ENCODE measurements around the gene PTGR2. TPM values are rescaled to one million over a fixed set of nuclear protein-coding genes. Genes with fewer than 3 reads are reported as not detected.
"Not testable (repeated sequence)": the region's sequence is repeated elsewhere in the genome, so short reads cannot be mapped to it uniquely, and the experiment has no call there.

The PTGR2 gene
- total RNA-seq, 1 donor from 2014 or later, result 36.7 TPM

DNA sequence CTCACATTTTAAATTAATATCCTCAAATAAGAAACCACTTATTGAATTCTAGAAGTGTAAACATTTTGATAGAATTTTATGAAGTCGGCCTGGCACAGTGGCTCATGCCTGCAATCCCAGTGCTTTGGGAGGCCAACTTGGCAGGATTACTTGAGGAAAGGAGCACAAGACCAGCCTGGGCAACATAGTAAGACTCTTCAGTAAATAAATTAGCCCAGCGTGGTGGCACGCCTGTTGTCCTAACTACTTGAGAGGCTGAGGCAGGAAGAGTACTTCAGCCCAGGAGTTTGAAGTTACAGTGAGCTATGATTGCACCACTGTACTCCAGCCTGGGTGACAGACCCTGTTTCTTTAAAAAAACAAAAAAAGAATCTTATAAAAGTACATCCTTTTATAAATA lies 26.2 kb downstream of the PTGR2 start:
- intact Hi-C loops (cut with DNase I), result no loop called here
- no peak for DNase-seq (ENCODE audit: low spot score)

DNA sequence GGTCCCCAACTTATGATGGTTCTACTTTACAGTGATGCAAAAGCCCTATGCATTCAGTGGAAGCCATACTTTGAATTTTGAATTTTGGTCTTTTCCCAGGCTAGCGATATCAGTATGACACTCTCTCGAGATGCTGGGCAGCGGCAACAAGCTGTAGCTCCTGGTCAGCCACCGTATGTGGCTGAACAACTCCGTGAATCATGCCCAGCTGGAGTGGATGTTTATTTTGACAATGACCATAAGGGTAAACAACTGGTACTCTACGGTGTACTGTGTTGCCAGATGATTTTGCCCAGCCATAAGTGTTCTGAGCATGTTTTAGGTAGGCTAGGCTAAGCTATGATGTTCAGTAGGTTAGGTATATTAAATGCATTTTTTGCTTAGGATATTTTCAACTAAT lies 26.8 kb downstream of the PTGR2 start:
- no peak for DNase-seq (ENCODE audit: low spot score)
- intact Hi-C loops (cut with DNase I), result no loop called here

DNA sequence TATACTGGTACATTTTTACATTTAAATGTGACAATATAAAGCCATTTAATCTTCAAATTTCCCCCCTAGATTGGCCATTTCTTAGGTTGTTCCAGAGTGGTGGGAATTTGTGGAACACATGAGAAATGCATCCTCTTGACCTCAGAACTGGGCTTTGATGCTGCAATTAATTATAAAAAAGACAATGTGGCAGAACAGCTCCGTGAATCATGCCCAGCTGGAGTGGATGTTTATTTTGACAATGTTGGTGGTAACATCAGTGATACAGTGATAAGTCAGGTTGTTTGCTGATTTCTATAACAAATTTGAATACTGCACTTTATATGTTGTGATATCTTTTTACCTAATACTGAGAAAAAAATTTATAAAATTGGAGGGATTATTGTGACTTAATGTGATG lies 27.4 kb downstream of the PTGR2 start:
- no peak for DNase-seq (ENCODE audit: low spot score)
- intact Hi-C loops (cut with DNase I), result no loop called here

DNA sequence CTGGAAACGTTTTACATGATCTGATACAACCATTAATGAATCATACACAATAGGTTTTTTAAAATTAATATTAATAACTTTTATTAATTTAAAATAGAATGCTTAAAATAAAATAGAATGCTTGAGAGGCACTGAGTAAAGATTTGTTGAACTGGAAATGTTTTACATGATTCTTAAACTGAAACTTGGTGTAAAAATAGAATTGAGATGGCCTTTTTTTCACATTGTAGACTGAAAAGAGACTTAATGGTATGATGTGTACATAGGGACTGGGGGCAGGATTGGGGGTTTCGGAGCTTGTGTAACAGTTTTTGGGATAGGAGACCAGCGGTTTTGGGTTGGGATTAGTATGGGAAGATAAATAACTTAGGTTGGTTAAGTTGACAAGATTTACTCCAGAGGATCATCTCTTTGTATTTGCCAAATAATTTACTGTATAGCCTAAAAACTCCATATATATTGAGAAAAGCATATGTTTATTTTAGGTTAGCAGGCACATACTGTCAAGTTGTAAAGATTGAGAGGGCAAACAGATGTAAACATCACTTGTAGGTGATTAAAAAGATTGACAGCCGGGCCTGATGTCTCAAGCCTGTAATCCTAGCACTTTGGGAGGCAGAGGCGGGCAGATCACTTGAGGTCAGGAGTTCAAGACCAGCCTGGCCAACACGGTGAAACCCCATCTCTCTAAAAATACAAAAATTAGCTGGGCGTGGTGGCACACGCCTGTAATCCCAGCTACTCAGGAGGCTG lies 33.0 kb downstream of the PTGR2 start:
- no peak for DNase-seq (ENCODE audit: low spot score)
- intact Hi-C loops (cut with DNase I), result loop anchor here (5.0 kb wide), 1 partner anchor 32 kb away; the partner anchor contains the start of gene PTGR2

DNA sequence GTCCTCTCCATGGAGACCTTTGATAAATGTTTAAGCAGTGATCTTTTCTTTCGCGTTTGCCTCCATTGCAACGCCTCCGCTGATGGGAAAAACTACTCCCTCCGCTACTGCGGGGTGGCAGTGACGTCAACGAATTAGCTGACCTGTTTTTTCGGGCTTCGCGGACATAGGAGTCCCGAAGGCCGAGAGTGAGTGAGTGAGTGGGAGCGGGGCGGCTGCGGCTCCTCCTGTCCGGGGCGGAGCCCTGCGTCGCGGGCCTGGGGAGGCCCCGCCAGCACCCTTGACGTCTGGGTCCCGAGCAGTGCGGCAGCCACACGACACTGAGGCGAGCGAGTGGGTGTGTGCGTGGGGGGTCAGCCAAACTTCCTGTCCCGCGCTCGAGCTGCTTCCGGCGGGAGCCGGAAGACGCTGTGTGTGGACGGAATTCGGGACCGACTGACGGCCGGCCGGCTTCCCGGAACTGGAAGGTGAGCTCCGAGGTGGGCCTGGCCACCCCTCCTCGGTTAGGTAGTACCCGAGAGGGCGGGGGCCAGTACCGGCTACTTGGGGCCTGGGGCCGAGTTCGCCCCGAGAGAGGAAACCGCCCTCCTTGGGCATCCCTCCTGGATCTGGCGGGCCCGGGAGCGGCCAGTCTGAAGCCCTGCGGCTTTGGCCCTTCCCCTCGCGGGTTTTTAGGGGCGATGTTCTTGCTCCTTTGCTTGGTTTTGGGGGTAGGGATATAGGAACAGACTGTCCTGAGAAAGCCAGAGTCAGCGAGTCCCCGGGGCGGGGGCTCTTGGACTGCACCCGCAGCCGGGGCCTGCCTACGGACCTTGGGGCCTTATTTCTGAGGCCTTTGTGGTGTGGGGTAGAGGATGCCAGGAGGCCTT lies 35.1 kb downstream of the PTGR2 start, which contains the start of gene ZNF410:
Gene ZNF410 (plus strand): TSS at position 411 of the 869 bp plus-strand sequence. CDS start 5,317 bp downstream, outside the sequence.
- intact Hi-C loops (cut with DNase I), result loop anchor here (5.0 kb wide), 1 partner anchor 34 kb away; the partner anchor contains the start of gene PTGR2
- DNase-seq (ENCODE audit: low spot score), result peak; percentile 97

DNA sequence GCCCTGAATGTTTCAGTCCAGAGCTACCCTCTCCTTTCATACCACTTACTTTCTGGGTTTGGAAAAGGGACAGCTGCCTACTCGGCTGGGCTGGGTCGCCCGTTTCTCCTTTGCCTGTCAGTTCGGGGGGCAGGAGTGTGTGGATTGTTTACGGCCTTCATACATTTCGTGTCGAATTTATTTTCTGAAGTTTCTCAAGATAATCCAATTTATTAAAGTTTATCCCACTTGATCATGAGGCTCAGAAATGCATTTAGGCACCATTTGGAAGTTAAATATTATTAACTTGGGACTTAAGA lies 35.6 kb downstream of the PTGR2 start:
- DNase-seq (ENCODE audit: low spot score), result no peak
- intact Hi-C loops (cut with DNase I), result loop anchor here (5.0 kb wide), 1 partner anchor 35 kb away; the partner anchor contains the start of gene PTGR2

DNA sequence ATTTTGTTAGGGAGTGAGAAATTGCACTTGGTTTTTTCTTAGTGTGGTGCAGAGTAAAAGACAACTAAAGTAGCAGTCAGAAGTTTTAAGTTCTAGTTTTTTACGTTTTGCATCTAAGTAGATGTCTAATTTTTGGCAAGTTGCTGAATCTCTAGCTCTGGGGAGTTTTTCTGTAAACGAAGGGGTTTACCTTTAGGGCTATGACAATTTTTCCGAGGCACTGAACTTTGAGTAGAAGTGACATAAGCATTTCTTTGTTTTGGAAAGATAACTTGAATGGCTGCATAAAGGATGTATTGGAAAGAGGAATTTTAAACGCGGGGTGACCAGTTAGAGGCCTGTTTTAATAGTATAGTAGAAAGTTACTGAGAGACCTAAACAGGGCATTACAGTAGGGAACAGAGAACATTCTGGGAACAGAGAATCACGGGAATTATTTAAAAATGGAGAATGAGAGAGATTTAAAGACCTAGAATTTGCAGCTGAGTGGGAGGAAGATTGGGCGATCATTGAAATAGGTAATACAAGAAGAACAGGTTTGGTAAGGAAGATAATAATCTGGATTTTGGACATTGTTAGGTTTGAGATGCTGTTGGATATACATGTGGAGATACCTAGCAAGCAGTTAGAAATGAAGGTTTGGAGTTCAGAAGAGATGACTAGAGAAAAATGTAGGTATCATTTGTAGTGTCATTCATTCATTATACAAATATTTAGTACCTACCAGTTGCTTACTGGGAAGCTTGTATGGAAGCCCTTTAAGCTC lies 36.2 kb downstream of the PTGR2 start:
- no peak for DNase-seq (ENCODE audit: low spot score)
- intact Hi-C loops (cut with DNase I), result loop anchor here (5.0 kb wide), 1 partner anchor 36 kb away; the partner anchor contains the start of gene PTGR2

DNA sequence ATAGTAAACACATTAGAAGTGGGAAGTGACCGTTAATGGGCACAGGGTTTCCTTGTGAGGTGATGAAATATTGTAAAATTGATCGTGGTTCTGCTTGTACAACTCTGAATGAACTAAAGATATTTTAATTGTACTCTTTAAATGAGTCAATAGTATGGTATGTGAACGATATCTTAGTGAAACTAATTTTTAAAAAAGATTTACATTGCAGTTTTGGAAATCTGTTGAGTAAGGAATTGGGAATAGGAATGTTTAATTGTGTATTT lies 36.8 kb downstream of the PTGR2 start:
- no peak for DNase-seq (ENCODE audit: low spot score)
- intact Hi-C loops (cut with DNase I), result loop anchor here (5.0 kb wide), 1 partner anchor 36 kb away; the partner anchor contains the start of gene PTGR2

DNA sequence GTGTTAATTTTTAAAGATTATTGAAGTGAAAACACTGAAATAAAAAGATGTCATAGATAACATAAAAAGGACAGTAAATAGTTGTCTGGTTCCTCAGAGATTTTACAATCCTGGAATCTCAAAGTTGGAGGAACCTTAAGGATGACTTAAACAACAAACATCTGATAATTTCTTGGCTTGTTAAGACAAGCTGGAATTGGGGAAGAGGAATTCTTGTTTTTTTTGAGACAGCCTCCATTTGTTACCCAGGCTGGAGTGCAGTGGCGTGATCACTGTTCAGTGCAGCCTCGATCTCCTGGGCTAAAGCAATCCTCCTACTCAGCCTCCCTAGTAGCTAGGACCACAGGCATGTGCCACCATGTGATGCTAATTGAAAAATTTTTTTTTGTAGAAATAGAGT lies 37.3 kb downstream of the PTGR2 start:
- no peak for DNase-seq (ENCODE audit: low spot score)
- intact Hi-C loops (cut with DNase I), result loop anchor here (5.0 kb wide), 1 partner anchor 37 kb away; the partner anchor contains the start of gene PTGR2

DNA sequence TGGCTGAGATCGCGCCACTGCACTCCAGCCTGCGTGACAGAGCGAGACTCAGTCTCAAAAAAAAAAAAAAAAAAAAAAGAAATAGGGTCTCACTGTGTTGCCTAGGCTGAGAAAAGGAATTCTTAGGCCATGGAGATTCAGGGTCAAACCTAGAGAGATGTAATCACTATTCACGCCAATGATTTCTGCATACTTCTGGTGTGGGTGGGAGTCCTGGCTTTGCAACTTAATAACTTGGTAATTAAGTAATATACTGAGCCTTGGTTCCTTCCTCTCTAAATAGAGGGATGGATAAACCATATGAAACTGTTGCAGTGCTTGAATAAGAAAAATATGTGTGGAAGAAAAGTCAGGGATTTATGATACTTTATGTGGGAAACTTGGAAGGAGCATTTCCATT lies 37.7 kb downstream of the PTGR2 start:
- intact Hi-C loops (cut with DNase I), result loop anchor here (5.0 kb wide), 1 partner anchor 37 kb away; the partner anchor contains the start of gene PTGR2
- no peak for DNase-seq (ENCODE audit: low spot score)

DNA sequence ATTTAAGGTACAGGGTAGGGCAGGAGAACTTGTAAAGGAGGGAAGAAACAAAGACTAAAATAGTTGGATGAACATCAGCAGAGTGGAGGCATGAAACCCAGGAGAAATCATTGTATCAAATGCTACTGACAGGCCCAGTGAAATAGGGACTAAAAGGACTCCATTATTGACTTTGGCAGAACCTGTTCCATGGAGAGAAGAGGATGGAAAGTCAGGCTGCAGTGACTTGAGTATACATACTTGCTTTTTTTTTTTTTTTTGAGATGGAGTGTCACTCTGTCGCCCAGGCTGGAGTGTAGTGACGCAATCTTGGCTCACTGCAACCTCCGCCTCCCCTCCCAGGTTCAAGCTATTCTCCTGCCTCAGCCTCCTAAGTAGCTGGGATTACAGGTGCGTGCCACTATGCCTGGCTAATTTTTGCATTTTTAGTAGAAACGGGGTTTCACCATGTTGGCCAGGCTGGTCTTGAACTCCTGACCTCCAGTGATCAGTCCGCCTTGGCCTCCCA lies 42.6 kb downstream of the PTGR2 start:
- not testable (repeated sequence) for DNase-seq (ENCODE audit: low spot score)

DNA sequence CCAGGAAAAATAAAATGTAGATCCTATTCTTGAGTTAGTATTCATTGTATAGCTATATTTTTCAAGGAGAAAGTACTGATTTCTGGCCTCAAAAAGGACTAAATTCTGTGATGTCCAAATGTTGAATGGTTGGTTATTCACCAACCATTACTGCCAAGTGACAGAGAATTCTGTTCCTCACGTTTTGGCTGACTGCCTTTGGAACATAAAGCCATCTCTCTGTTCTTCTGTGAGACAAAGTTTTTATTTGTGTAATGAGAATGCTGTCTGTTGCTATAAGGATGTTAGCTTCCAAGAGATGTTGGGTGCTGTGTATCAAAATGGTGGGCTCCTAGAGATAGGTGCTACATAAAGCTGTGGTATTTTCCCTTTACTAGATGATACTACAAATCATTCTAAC lies 44.3 kb downstream of the PTGR2 start:
- no peak for DNase-seq (ENCODE audit: low spot score)
- intact Hi-C loops (cut with DNase I), result no loop called here

More for the DNA sequence above, 42.6 kb downstream of the PTGR2 start:
- intact Hi-C loops (cut with DNase I), result not testable (repeated sequence)

DNA sequence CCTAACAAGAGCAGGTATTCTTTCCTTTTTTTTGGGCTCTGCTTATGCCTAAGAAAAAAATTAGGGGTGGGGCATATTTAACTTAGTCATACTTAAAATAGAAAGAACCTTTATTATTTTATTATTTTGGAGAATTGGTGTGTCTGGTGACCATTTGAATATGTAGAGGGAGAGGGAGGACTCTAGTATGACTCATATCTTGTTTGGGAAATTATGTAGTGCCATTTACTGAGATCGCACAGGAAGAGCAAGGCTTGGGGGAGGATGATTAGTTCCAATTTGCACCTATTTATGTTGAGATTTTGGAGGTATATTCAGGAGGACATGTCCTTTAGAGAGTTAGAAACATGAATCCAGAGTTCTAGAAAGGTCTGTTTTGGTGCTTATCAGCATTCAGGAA lies 44.9 kb downstream of the PTGR2 start:
- no peak for DNase-seq (ENCODE audit: low spot score)
- intact Hi-C loops (cut with DNase I), result no loop called here

DNA sequence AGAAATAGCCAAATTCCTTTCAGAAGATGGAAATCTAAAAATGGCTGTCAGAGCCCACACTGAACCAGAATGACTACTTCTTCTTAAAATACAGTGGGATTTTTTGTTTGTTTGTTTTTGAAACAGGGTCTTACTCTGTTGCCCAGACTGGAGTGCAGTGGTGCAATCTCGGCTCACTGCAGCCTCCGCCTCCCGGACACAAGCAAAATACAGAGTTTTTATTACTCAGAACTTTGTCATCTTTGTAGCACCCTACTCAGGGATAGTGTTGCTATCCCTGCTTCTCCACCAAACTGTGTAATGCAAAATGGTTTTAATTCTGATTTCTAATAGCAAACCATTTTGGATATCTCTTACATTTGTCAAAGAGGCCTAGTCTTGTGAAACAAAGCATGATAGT lies 51.4 kb downstream of the PTGR2 start:
- no peak for DNase-seq (ENCODE audit: low spot score)
- intact Hi-C loops (cut with DNase I), result no loop called here

DNA sequence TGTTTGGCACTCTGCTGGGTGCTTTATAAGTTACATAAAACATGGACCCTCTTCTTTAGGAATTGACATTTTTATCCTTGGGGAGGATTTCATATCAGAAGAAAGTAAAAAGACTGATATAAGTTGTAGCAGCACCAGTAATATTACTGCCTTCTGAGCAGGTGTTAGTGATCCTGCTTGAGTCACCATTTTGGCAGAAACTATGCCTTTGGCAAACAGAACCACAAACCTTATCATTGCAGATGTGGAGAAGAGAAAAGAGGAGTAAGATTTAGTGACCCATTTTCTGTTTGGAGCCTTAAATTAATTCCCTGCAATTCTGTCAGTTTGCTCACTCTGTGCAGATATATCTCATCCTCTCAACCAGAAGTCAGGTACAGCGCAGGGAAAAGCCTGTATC lies 58.0 kb downstream of the PTGR2 start:
- intact Hi-C loops (cut with DNase I), result no loop called here
- DNase-seq (ENCODE audit: low spot score), result no peak

DNA sequence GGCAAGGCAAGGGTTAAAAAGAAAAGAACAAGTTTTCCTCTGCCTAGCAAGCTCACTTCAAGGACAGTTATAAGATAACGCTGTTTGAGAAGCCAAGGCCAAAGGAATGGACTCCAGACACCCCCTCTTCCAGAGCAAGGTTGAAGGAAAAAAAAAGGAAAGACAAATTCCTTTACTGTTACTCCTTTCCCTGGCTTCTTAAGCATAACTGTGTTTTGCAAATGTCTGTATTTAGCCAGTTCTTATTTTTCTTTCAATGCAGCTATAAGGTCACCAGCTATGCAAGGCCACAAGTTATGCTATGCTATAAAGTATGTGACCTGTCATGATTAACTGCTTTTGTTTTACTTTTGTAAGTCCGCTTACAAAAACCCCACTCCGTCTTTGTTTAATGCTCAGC lies 61.6 kb downstream of the PTGR2 start:
- intact Hi-C loops (cut with DNase I), result no loop called here
- no peak for DNase-seq (ENCODE audit: low spot score)

DNA sequence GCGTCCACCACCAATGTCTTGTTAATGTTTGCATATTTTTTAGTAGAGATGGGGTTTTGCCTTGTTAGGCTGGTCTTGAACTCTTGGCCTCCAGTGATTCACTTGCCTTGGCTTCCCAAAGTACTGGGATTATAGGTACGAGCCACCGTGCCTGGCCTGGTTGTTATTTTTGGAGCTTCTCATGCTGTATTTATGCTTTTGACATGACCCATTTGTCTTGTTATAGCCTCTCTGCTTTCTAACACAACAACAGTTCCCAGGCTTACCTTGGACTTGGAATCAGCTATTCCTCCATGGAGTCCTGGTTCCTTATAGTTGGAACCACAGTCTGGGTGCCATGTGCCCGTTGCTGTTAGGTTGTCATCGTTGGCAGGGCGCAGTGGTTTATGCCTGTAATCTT lies 64.7 kb downstream of the PTGR2 start:
- intact Hi-C loops (cut with DNase I), result no loop called here
- DNase-seq (ENCODE audit: low spot score), result no peak

DNA sequence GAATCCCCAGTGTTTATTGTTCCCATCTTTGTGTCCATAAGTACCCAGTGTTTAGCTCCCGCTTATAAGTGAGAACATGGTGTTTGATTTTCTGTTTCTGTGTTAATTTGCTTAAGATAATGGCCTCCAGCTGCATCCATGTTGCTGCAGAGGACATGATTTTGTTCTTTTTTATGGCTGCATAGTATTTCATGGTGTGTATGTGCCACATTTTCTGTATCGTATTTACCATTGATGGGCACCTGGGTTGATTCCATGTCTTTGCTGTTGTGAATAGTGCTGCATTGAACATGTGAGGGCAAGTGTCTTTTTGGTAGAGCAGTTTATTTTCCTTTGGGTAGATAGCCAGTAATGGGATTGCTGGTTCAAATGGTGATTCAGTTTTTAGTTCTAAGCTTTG lies 67.8 kb downstream of the PTGR2 start:
- intact Hi-C loops (cut with DNase I); DNase-seq (ENCODE audit: low spot score): not testable (repeated sequence)

DNA sequence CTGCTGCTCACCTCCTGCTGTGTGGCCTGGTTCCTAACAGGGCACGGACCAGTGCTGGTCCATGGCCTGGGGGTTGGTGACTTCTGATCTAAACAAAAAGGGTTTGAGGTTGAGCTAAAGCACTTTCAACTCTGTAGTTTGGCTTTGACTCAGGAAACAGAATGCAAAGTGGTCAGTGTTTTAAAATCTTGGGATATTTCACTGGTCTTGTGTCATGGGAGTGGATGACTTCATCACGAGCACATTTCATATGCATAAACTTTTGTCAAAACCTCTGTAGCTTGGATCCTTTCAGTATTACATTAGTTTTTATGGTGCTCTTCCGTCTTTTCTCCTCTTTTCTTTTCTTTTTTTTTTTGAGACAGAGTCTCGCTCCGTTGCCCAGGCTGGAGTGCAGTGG lies 72.7 kb downstream of the PTGR2 start:
- no peak for DNase-seq (ENCODE audit: low spot score)
- intact Hi-C loops (cut with DNase I), result no loop called here
